ENCODE measurements around the gene PRKCH.

PRKCH gene

GRCh38 chr14:61380984-61381383 is 59.6 kb downstream of the PRKCH start:
- DNase-seq (ENCODE audit: low read depth): no peak
- TF ChIP-seq CTCF (IDR thresholded peaks at IDR 0.05; ENCODE audit: low read depth, low read length): no peak
- H3K4me3 ChIP-seq (ENCODE audit: low read depth, low read length): no peak overlapping the region

GRCh38 chr14:61381553-61381952 is 60.2 kb downstream of the PRKCH start:
- H3K4me3 ChIP-seq (ENCODE audit: low read depth, low read length): no peak overlapping the region
- no peak for TF ChIP-seq MYC (IDR thresholded peaks at IDR 0.05; ENCODE audit: low read depth, low read length)
- no peak for TF ChIP-seq CTCF (IDR thresholded peaks at IDR 0.05; ENCODE audit: low read depth, low read length)
- no peak for TF ChIP-seq MAX (IDR thresholded peaks at IDR 0.05; ENCODE audit: low read depth, low read length)
- no peak for TF ChIP-seq POLR2A (IDR thresholded peaks at IDR 0.05; ENCODE audit: extremely low read depth, insufficient read length)
- DNase-seq (ENCODE audit: low read depth): no peak

- no peak for DNase-seq (ENCODE audit: low read depth)
- H3K4me3 ChIP-seq (ENCODE audit: low read depth, low read length): no peak overlapping the region
- no peak for TF ChIP-seq MYC (IDR thresholded peaks at IDR 0.05; ENCODE audit: low read depth, low read length)
- TF ChIP-seq MAX (IDR thresholded peaks at IDR 0.05; ENCODE audit: low read depth, low read length): no peak
- TF ChIP-seq CTCF (IDR thresholded peaks at IDR 0.05; ENCODE audit: low read depth, low read length): no peak
- no peak for TF ChIP-seq POLR2A (IDR thresholded peaks at IDR 0.05; ENCODE audit: extremely low read depth, insufficient read length)
Measured at GRCh38 chr14:61382842-61383241, 61.5 kb downstream of the PRKCH start.

GRCh38 chr14:61385002-61385685 is 63.8 kb downstream of the PRKCH start:
- no peak for TF ChIP-seq MAX (IDR thresholded peaks at IDR 0.05; ENCODE audit: low read depth, low read length)
- TF ChIP-seq MYC (IDR thresholded peaks at IDR 0.05; ENCODE audit: low read depth, low read length): no peak
- TF ChIP-seq POLR2A (IDR thresholded peaks at IDR 0.05; ENCODE audit: extremely low read depth, insufficient read length): no peak
- TF ChIP-seq CTCF (IDR thresholded peaks at IDR 0.05; ENCODE audit: low read depth, low read length): no peak
- no peak overlapping the region for H3K4me3 ChIP-seq (ENCODE audit: low read depth, low read length)
- DNase-seq (ENCODE audit: low read depth): no peak

GRCh38 chr14:61386173-61386772 is 64.9 kb downstream of the PRKCH start:
- no peak overlapping the region for H3K4me3 ChIP-seq (ENCODE audit: low read depth, low read length)
- TF ChIP-seq CTCF (IDR thresholded peaks at IDR 0.05; ENCODE audit: low read depth, low read length) (no peak), POLR2A (IDR thresholded peaks at IDR 0.05; ENCODE audit: extremely low read depth, insufficient read length) (no peak), MAX (IDR thresholded peaks at IDR 0.05; ENCODE audit: low read depth, low read length) (no peak), MYC (IDR thresholded peaks at IDR 0.05; ENCODE audit: low read depth, low read length) (no peak)
- no peak for DNase-seq (ENCODE audit: low read depth)

All from NB4 (cell line).